ENCODE measurements around the gene AIP. TPM values are rescaled to one million over a fixed set of nuclear protein-coding genes. Genes with fewer than 3 reads are reported as not detected.

Gene AIP
- total RNA-seq, 1 donor from 2014 or later = 32.9 TPM

DNA sequence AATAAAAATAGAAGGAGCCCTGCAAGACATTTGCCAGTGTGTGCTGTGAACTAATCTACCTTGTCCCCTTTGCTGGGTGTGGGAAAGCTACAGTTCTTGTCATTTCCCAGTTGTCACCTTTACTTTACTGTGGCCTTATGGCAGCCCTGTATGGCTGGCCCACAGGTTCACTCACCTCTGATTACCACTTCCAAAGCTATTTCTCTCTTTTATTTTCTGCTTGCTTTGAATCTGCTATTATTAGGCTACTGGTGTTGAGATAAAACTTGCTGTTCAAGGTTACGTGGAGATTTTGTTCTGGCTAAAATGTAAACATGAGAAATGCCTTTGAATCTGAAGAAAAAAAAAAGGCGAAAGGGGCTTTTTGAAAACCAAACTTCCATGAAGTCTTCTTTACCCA, 50.1 kb downstream of the AIP start:
- Mint-ChIP-seq H3K27me3 (ENCODE audit: unreplicated experiment) (peaks cover 2% of the 10 kb centered on the region), H3K9me3 (ENCODE audit: unreplicated experiment) (peaks cover 5% of the 10 kb centered on the region), H3K27ac (ENCODE audit: unreplicated experiment) (no peak overlapping the region), H3K36me3 (ENCODE audit: low read depth, unreplicated experiment) (no peaks in the 10 kb centered on the region), H3K4me1 (ENCODE audit: unreplicated experiment) (no peaks in the 10 kb centered on the region), H3K4me3 (ENCODE audit: unreplicated experiment) (no peak overlapping the region)
- TF ChIP-seq, protein P1, sequence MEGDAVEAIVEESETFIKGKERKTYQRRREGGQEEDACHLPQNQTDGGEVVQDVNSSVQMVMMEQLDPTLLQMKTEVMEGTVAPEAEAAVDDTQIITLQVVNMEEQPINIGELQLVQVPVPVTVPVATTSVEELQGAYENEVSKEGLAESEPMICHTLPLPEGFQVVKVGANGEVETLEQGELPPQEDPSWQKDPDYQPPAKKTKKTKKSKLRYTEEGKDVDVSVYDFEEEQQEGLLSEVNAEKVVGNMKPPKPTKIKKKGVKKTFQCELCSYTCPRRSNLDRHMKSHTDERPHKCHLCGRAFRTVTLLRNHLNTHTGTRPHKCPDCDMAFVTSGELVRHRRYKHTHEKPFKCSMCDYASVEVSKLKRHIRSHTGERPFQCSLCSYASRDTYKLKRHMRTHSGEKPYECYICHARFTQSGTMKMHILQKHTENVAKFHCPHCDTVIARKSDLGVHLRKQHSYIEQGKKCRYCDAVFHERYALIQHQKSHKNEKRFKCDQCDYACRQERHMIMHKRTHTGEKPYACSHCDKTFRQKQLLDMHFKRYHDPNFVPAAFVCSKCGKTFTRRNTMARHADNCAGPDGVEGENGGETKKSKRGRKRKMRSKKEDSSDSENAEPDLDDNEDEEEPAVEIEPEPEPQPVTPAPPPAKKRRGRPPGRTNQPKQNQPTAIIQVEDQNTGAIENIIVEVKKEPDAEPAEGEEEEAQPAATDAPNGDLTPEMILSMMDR (IDR thresholded peaks at IDR 0.05; ENCODE audit: unreplicated experiment) = no peak
- DNase-seq (ENCODE audit: low spot score) = no peak

DNA sequence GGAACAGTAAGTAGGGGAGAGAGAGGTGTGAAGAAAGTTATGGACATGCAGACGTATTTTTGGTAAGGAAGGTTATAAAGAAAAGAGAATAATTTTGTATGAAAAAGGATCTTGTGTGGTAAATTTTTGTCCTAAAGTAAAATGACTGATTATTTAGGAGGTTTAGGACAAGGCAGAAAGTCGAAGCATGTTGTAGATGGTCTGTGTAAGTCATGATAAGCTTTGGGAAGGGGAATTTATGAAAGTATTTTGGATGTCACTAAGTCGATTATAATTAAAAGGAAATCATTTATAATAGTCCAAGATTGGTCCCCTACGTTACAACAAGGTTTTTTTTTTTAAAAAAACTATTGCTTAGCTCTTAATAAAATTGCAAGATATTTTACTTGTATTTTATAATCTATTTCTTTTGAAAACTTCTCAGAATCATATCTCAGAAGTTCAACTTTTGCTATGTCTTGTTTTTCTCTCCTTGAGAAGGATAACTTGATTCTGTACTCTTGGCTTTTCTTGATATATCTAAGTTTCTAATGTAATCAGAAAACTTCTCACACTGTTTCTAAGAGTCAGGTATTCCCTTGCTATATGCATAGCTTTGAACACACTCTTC, 51.3 kb downstream of the AIP start:
- no peak overlapping the region for H3K27ac Mint-ChIP-seq (ENCODE audit: unreplicated experiment)
- H3K4me1 Mint-ChIP-seq (ENCODE audit: unreplicated experiment) = no peaks in the 10 kb centered on the region
- TF ChIP-seq, protein P1 (IDR thresholded peaks at IDR 0.05; ENCODE audit: unreplicated experiment) = no peak
- H3K9me3 Mint-ChIP-seq (ENCODE audit: unreplicated experiment) = peaks cover 5% of the 10 kb centered on the region
- peaks cover 2% of the 10 kb centered on the region for H3K27me3 Mint-ChIP-seq (ENCODE audit: unreplicated experiment)
- DNase-seq (ENCODE audit: low spot score) = no peak
- H3K4me3 Mint-ChIP-seq (ENCODE audit: unreplicated experiment) = no peak overlapping the region
- H3K36me3 Mint-ChIP-seq (ENCODE audit: low read depth, unreplicated experiment) = no peaks in the 10 kb centered on the region

DNA sequence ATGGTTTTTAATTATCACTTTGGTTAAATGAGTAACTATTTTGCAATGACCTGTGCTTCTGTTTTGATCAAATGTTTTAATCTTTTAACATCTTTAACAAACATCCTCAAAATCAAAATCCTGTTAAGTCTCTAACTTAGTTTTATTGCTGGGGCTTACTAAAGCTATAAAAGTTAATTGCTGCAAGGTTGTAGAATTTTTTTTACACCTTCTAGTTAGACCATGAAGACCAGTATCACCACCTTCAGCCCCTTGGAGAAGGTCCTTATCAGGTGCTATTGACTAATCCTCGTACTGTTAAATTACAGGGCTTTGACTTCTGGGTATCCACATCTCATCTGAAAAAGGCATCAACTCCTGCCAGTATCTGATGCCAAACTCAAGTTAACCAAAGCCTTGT, 52.7 kb downstream of the AIP start:
- no peak for DNase-seq (ENCODE audit: low spot score)
- Mint-ChIP-seq H3K4me1 (ENCODE audit: unreplicated experiment) (no peaks in the 10 kb centered on the region), H3K27me3 (ENCODE audit: unreplicated experiment) (no peaks in the 10 kb centered on the region), H3K9me3 (ENCODE audit: unreplicated experiment) (peaks cover 5% of the 10 kb centered on the region), H3K36me3 (ENCODE audit: low read depth, unreplicated experiment) (no peaks in the 10 kb centered on the region), H3K4me3 (ENCODE audit: unreplicated experiment) (no peak overlapping the region), H3K27ac (ENCODE audit: unreplicated experiment) (no peak overlapping the region)
- TF ChIP-seq, protein P1 (IDR thresholded peaks at IDR 0.05; ENCODE audit: unreplicated experiment) = no peak

DNA sequence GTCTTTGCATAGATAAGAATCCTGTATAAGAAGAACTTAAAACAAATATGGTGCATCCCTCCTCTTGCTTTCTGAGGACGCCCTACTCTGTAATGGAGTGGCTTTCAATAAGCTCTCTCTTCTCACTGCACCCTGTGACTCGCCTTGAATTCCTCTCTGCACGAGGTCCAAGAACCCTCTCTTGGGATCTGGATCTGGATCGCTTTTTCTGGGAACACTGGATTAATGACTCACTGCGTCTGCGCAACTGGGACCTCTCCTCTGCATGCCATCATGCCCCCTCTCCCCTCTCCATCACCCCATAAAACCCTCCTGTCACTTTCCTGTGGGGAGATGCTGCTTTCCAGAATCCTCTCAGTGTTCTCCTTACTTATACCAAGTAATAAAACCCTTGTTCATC, 55.5 kb downstream of the AIP start:
- Mint-ChIP-seq H3K9me3 (ENCODE audit: unreplicated experiment) (peaks cover 5% of the 10 kb centered on the region), H3K36me3 (ENCODE audit: low read depth, unreplicated experiment) (no peaks in the 10 kb centered on the region), H3K4me3 (ENCODE audit: unreplicated experiment) (no peak overlapping the region), H3K27ac (ENCODE audit: unreplicated experiment) (no peak overlapping the region), H3K27me3 (ENCODE audit: unreplicated experiment) (peaks cover 5% of the 10 kb centered on the region), H3K4me1 (ENCODE audit: unreplicated experiment) (no peaks in the 10 kb centered on the region)
- TF ChIP-seq, protein P1 (IDR thresholded peaks at IDR 0.05; ENCODE audit: unreplicated experiment) = no peak
- no peak for DNase-seq (ENCODE audit: low spot score)

DNA sequence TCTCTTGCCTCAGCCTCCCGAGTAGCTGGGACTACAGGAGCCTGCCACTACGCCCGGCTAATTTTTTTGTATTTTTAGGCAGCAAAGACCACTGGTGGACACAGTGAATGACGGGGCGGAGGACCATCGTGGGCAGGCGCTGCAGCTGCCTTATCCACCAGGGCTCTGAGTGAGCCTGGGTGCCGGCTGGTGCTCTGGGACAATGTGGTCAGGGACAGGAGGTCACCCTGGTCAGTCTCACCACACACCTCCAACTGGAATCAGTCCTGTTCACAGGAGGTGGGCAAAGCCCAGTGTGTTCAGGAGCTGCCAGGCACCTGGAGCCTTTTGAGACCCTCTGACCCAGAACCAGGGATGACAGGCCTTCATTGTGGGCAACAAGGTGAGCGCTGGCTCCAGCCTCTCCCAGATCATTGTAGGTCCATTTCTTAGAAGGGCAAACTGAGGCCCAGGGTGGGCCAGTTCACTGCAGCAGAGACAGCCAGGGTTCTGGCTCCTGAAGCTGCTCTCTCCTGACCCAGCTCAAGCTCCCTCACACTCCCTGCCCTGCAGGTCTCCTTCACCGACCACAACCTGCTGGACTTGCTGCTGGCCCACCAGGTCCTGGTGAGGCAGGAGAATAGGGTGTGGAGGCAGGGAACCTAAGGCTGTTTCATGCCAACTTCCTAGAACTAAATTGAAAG, 56.1 kb downstream of the AIP start:
- Mint-ChIP-seq H3K4me1 (ENCODE audit: unreplicated experiment) (no peaks in the 10 kb centered on the region), H3K9me3 (ENCODE audit: unreplicated experiment) (peaks cover 5% of the 10 kb centered on the region), H3K27me3 (ENCODE audit: unreplicated experiment) (peaks cover 5% of the 10 kb centered on the region), H3K27ac (ENCODE audit: unreplicated experiment) (no peak overlapping the region), H3K4me3 (ENCODE audit: unreplicated experiment) (no peak overlapping the region), H3K36me3 (ENCODE audit: low read depth, unreplicated experiment) (no peaks in the 10 kb centered on the region)
- TF ChIP-seq, protein P1 (IDR thresholded peaks at IDR 0.05; ENCODE audit: unreplicated experiment) = no peak
- DNase-seq (ENCODE audit: low spot score) = no peak
